H1 (cell line): ENCODE results near the gene GSG1L. TPM values are rescaled to one million over a fixed set of nuclear protein-coding genes. Genes with fewer than 3 reads are reported as not detected.
A peak's percentile ranks its signal among the peaks of the same experiment; 100 is the strongest.

Experiments used
- CTCF ChIA-PET: fragments of 300-600 bp; sonication (Branson Sonifier 250); formaldehyde crosslinking; loops from one replicate; lab custom pipeline; 2021; ENCODE audit not compliant: partially characterized antibody; lab: Charles Lee
- POLR2A ChIA-PET: fragments of 300-600 bp; sonication (Branson Sonifier 250); formaldehyde crosslinking; loops from one replicate; lab custom pipeline; 2021; ENCODE audit warnings: inconsistent platforms; ENCODE audit not compliant: partially characterized antibody; lab: Charles Lee
- DNase-seq, 2 experiments: peaks; one replicate each; pipeline versions ENCODE4 v3.0.0 to v3.0.0-alpha.2; 2010 to 2022; ENCODE audit warnings: low spot score in 2 of 2, low read depth in 1 of 2, mixed read lengths in 1 of 2
- FAIRE-seq: peaks from 2 replicates; lab custom pipeline; 2011; peaks lifted over from hg19 to GRCh38; lab: Jason Lieb, UNC
- H2AFZ ChIP-seq: 2 replicates; pipeline ENCODE4 v1.8.1; 2012; ENCODE audit warnings: low read length, inconsistent platforms
- H2AK5ac ChIP-seq: 2 replicates; pipeline ENCODE4 v1.6.1; 2013; ENCODE audit warnings: low read depth, low read length
- H2BK120ac ChIP-seq: replicated peaks from 2 replicates; pipeline ENCODE3; 2013; ENCODE audit warnings: low read depth, low read length, inconsistent platforms
- H2BK12ac ChIP-seq: 2 replicates; pipeline ENCODE4 v1.6.1; 2013; ENCODE audit warnings: low read depth, low read length
- H2BK15ac ChIP-seq: 2 replicates; pipeline ENCODE4 v1.6.1; 2013; ENCODE audit warnings: low read length
- H2BK20ac ChIP-seq: 2 replicates; pipeline ENCODE4 v1.6.1; 2013; ENCODE audit warnings: low read length
- H2BK5ac ChIP-seq: 2 replicates; pipeline ENCODE4 v1.6.1; 2013; ENCODE audit warnings: low read depth, low read length
- H3K14ac ChIP-seq: 2 replicates; pipeline ENCODE4 v1.6.1; 2013; ENCODE audit warnings: inconsistent platforms; ENCODE audit not compliant: insufficient read length
- H3K18ac ChIP-seq: 2 replicates; pipeline ENCODE4 v1.6.1; 2013; ENCODE audit warnings: low read length; ENCODE audit errors: extremely low read depth
- H3K23ac ChIP-seq: 2 replicates; pipeline ENCODE4 v1.6.1; 2013; ENCODE audit warnings: inconsistent platforms; ENCODE audit not compliant: insufficient read length
- H3K23me2 ChIP-seq: 2 replicates; pipeline ENCODE4 v1.6.1; 2013; ENCODE audit warnings: low read depth, low read length
- H3K27ac ChIP-seq: 2 replicates; pipeline ENCODE4 v1.6.1; 2011; ENCODE audit warnings: low read depth, low read length, inconsistent platforms
- H3K27me3 ChIP-seq, 4 experiments: replicated peaks in 1 of 4; 1 replicate in 1 of 4; 2 replicates in 3 of 4; pipeline versions ENCODE4 v1.6.1 to v1.8.1; 2011 to 2013; ENCODE audit warnings: low read length in 3 of 4, mild to moderate bottlenecking in 3 of 4, inconsistent platforms in 2 of 4, mixed read lengths in 2 of 4, moderate library complexity in 1 of 4; ENCODE audit not compliant: control insufficient read depth in 3 of 4, insufficient read depth in 3 of 4; ENCODE audit errors: extremely low read depth in 1 of 4
- H3K36me3 ChIP-seq, 4 experiments: 2 replicates each; pipeline versions ENCODE4 v1.6.1 to v1.8.1; 2011 to 2013; ENCODE audit warnings: mild to moderate bottlenecking in 4 of 4, low read length in 3 of 4, moderate library complexity in 2 of 4, control low read depth in 1 of 4, inconsistent platforms in 1 of 4; ENCODE audit not compliant: insufficient read depth in 4 of 4, control insufficient read depth in 2 of 4
- H3K4ac ChIP-seq: replicated peaks from 2 replicates; pipeline ENCODE3; 2013; ENCODE audit warnings: low read length, low read depth, mixed read lengths, inconsistent platforms; ENCODE audit not compliant: insufficient read length
- H3K4me1 ChIP-seq, 4 experiments: replicated peaks in 1 of 4; 1 replicate in 1 of 4; 2 replicates in 3 of 4; pipeline versions ENCODE4 v1.6.1 to v1.8.1; 2011 to 2013; ENCODE audit warnings: low read length in 3 of 4, inconsistent platforms in 2 of 4, mixed read lengths in 1 of 4; ENCODE audit not compliant: insufficient read depth in 4 of 4, control insufficient read depth in 3 of 4
- H3K4me2 ChIP-seq, 2 experiments: 2 replicates each; pipeline versions ENCODE4 v1.6.1 to v1.8.1; 2011 to 2013; ENCODE audit warnings: low read depth in 2 of 2, low read length in 2 of 2, control low read depth in 1 of 2, inconsistent platforms in 1 of 2, mild to moderate bottlenecking in 1 of 2; ENCODE audit not compliant: insufficient read depth in 1 of 2
- H3K4me3 ChIP-seq, 4 experiments: fragments of 200-600, 300-600 bp in 1 of 4; sonication (generic), shearing (Covaris generic), sonication (Bioruptor Twin) in 1 of 4; 2 replicates each; pipeline versions ENCODE4 v1.5.1 to v1.8.1; 2011 to 2016; ENCODE audit warnings: low read length in 4 of 4, low read depth in 3 of 4, control low read depth in 2 of 4, inconsistent platforms in 2 of 4, mild to moderate bottlenecking in 2 of 4, mixed read lengths in 1 of 4, moderate library complexity in 1 of 4; ENCODE audit not compliant: insufficient read depth in 2 of 4; ENCODE audit errors: extremely low read depth in 1 of 4
- H3K56ac ChIP-seq: replicated peaks from 2 replicates; pipeline ENCODE3; 2013; ENCODE audit warnings: low read depth, mild to moderate bottlenecking, mixed read lengths, low read length, inconsistent platforms; ENCODE audit not compliant: insufficient read length
- H3K79me1 ChIP-seq: 2 replicates; pipeline ENCODE4 v1.6.1; 2013; ENCODE audit warnings: low read depth, low read length, control low read depth
- H3K79me2 ChIP-seq, 2 experiments: 2 replicates each; pipeline versions ENCODE4 v1.6.1 to v1.8.1; 2012 to 2013; ENCODE audit warnings: low read length in 2 of 2, mild to moderate bottlenecking in 2 of 2, inconsistent platforms in 1 of 2; ENCODE audit not compliant: insufficient read depth in 2 of 2, control insufficient read depth in 1 of 2
- H3K9ac ChIP-seq, 4 experiments: replicated peaks in 1 of 4; 1 replicate in 1 of 4; 2 replicates in 3 of 4; pipeline versions ENCODE4 v1.6.1 to v1.8.1; 2011 to 2013; ENCODE audit warnings: low read depth in 3 of 4, low read length in 3 of 4, control low read depth in 2 of 4, mild to moderate bottlenecking in 2 of 4, moderate library complexity in 2 of 4, inconsistent platforms in 1 of 4; ENCODE audit errors: extremely low read depth in 1 of 4
- H3K9me3 ChIP-seq, 2 experiments: 2 replicates each; pipeline versions ENCODE4 v1.6.1 to v1.8.1; 2012 to 2013; ENCODE audit warnings: mild to moderate bottlenecking in 2 of 2, moderate library complexity in 2 of 2, control low read depth in 1 of 2, inconsistent platforms in 1 of 2, low read depth in 1 of 2, low read length in 1 of 2, mixed read lengths in 1 of 2; ENCODE audit not compliant: insufficient read depth in 2 of 2
- H4K20me1 ChIP-seq, 2 experiments: replicated peaks in 1 of 2; 2 replicates each; pipeline versions ENCODE3 to v1.8.1; 2011 to 2013; ENCODE audit warnings: inconsistent platforms in 2 of 2, low read length in 2 of 2, mild to moderate bottlenecking in 1 of 2; ENCODE audit not compliant: insufficient read depth in 2 of 2, control insufficient read depth in 1 of 2
- H4K5ac ChIP-seq: 2 replicates; pipeline ENCODE4 v1.6.1; 2013; ENCODE audit warnings: low read length, low read depth, mixed read lengths, inconsistent platforms; ENCODE audit not compliant: insufficient read length
- H4K8ac ChIP-seq: 2 replicates; pipeline ENCODE4 v1.8.0; 2013; ENCODE audit warnings: mild to moderate bottlenecking, moderate library complexity, low read length, inconsistent platforms; ENCODE audit not compliant: insufficient read depth; ENCODE audit errors: extremely low read depth
- H4K91ac ChIP-seq: replicated peaks from 2 replicates; pipeline ENCODE3; 2013; ENCODE audit warnings: low read length, mixed read lengths, inconsistent platforms; ENCODE audit not compliant: insufficient read length
- ATF3 ChIP-seq: IDR thresholded peaks from 2 replicates; pipeline ENCODE4 v1.6.1; 2011; ENCODE audit warnings: low read depth, mild to moderate bottlenecking, low read length; ENCODE audit not compliant: insufficient read depth
- CBX5 ChIP-seq: fragments of 300-800, 300-1000 bp; sonication (generic); IDR thresholded peaks from 2 replicates; pipeline ENCODE4 v1.7.1; 2016; ENCODE audit warnings: antibody characterized with exemption, low read length, low read depth
- CHD2 ChIP-seq: IDR thresholded peaks from 2 replicates; pipeline ENCODE4 v1.6.1; 2012; ENCODE audit warnings: low read length, improper control_type of control experiment
- GABPA ChIP-seq: IDR thresholded peaks from 2 replicates; pipeline ENCODE4 v1.6.1; 2011; ENCODE audit warnings: mild to moderate bottlenecking, low read length, moderate library complexity, borderline replicate concordance; ENCODE audit not compliant: insufficient read depth
- KDM4A ChIP-seq: IDR thresholded peaks from one replicate; pipeline ENCODE4 v1.7.1; 2012; ENCODE audit warnings: low read depth, mild to moderate bottlenecking, moderate library complexity, low read length, inconsistent platforms; ENCODE audit not compliant: severe bottlenecking
- NANOG ChIP-seq: IDR thresholded peaks from 2 replicates; pipeline ENCODE4 v1.6.1; 2011; ENCODE audit warnings: low read length, low read depth, mild to moderate bottlenecking, inconsistent platforms; ENCODE audit not compliant: insufficient read depth, poor library complexity, severe bottlenecking
- POU5F1 ChIP-seq: IDR thresholded peaks from 2 replicates; pipeline ENCODE4 v1.6.1; 2011; ENCODE audit warnings: low read depth, mild to moderate bottlenecking, low read length, moderate library complexity
- RAD21 ChIP-seq, 2 experiments: IDR thresholded peaks in 1 of 2; conservative IDR thresholded peaks in 1 of 2; 2 replicates each; pipeline ENCODE4 v1.6.1; 2011; ENCODE audit warnings: low read depth in 2 of 2, low read length in 2 of 2, improper control_type of control experiment in 1 of 2, inconsistent platforms in 1 of 2, mild to moderate bottlenecking in 1 of 2, moderate library complexity in 1 of 2
- RFX5 ChIP-seq: IDR thresholded peaks from 2 replicates; pipeline ENCODE4 v1.6.1; 2011; ENCODE audit warnings: low read depth, low read length, improper control_type of control experiment, borderline replicate concordance
- RNF2 ChIP-seq: fragments of 200-900, 300-1000 bp; sonication (generic); IDR thresholded peaks from 2 replicates; pipeline ENCODE4 v1.7.1; 2016; ENCODE audit warnings: borderline replicate concordance, low read depth, mild to moderate bottlenecking, antibody characterized with exemption, low read length; ENCODE audit not compliant: poor library complexity, severe bottlenecking; ENCODE audit errors: missing control alignments
- SP1 ChIP-seq: IDR thresholded peaks from 2 replicates; pipeline ENCODE4 v1.6.1; 2011; ENCODE audit warnings: low read depth, low read length
- YY1 ChIP-seq: IDR thresholded peaks from 2 replicates; pipeline ENCODE4 v1.6.1; 2011; ENCODE audit warnings: low read depth, mild to moderate bottlenecking, low read length
- WGBS, 2 experiments: shearing (Covaris generic) in 1 of 2; methylation state at CpG; one replicate each; pipeline versions ENCODE4 v1.1.6 to v1.1.7; 2013 to 2015; ENCODE audit warnings: low lambda C conversion rate in 2 of 2, mixed read lengths in 2 of 2, inconsistent platforms in 1 of 2, low coverage in 1 of 2, missing lambda C conversion rate in 1 of 2; ENCODE audit not compliant: insufficient replicate concordance in 2 of 2, insufficient coverage in 1 of 2, insufficient read length in 1 of 2; ENCODE audit errors: extremely low coverage in 1 of 2, missing lambda C conversion rate in 1 of 2; 5-methylcytosine and 5-hydroxymethylcytosine counted together
- polyA plus RNA-seq, 7 experiments: library from polyadenylated mRNA; depleted of rRNA in 3 of 7; stranded (reverse) in 5 of 7; unstranded in 2 of 7; fragments of >200 nt in 5 of 7; fragments of 200-250 nt in 2 of 7; gene quantifications; 1 replicate in 5 of 7; 2 replicates in 1 of 7; 4 replicates in 1 of 7; pipeline versions ENCODE4 v1.2.1 to v1.2.3, GENCODE V29; 2011 to 2013; ENCODE audit warnings: missing spikeins in 2 of 7, mixed read lengths in 2 of 7
- total RNA-seq: library from RNA; stranded (reverse); fragmentation: NEBNext Ultra II Directional; extraction: Animal tissue kit (Norgen Biotek cat#: 25700); gene quantifications from 2 replicates; pipeline ENCODE4 v1.2.1, GENCODE V29; 2021

The GSG1L gene
- total and polyA plus RNA-seq, 2 of the 8 experiments (the other 6 are each of a cell fraction or from before 2014, with no cell fraction given) = 0.71 to 1.1 TPM

- Histone ChIP-seq H2AK5ac (no peak overlapping the region), H3K23me2 (no peaks in the 10 kb centered on the region), H3K4me2 (no peak overlapping the region), H3K56ac (no peak overlapping the region), H3K4ac (no peak overlapping the region), H4K5ac (no peak overlapping the region), H2BK5ac (no peak overlapping the region), H4K91ac (no peak overlapping the region), H3K4me1 (0 out of 7 replicates have a peak, but pooled peaks cover 0 to 5% (median under 1%) of the 10 kb centered on the region in 4 experiments), H3K9ac (no peak overlapping the region), H3K14ac (no peak overlapping the region), H4K20me1 (no peaks in the 10 kb centered on the region), H4K8ac (no peak overlapping the region), H3K79me2 (no peaks in the 10 kb centered on the region), H3K9me3 (no peaks in the 10 kb centered on the region), H3K18ac (no peak overlapping the region), H2BK15ac (no peak overlapping the region), H2BK120ac (no peak overlapping the region), H3K79me1 (no peaks in the 10 kb centered on the region), H3K4me3 (no peak overlapping the region), H2BK12ac (no peak overlapping the region), H3K27ac (no peak overlapping the region), H3K23ac (no peak overlapping the region), H3K27me3 (no peaks in the 10 kb centered on the region), H3K36me3 (no peaks in the 10 kb centered on the region), H2AFZ (no peak overlapping the region), H2BK20ac (no peak overlapping the region)
- POLR2A ChIA-PET = interaction anchor here (0.9 kb wide), 1 partner anchor 12 kb away, joined by 4 read pairs; no protein-coding TSS in a partner anchor
- DNase-seq (peak; percentile 41 to 88), FAIRE-seq (no peak)
- CTCF ChIA-PET = interaction anchor here (0.5 to 10.4 kb wide), 54 partner anchors 8 to 401 kb away, joined by 3 to 158 read pairs (median 4); no protein-coding TSS in a partner anchor
- 76% methylated on average over 23 of the region's 23 CpGs; no CpG with 5 or more reads in 1 of the 2 experiments for WGBS, 2 experiments
- no peak for TF ChIP-seq RNF2
- TF ChIP-seq RFX5 = no peak
- no peak for TF ChIP-seq CBX5
- no peak for TF ChIP-seq KDM4A
- no peak for TF ChIP-seq ATF3
- TF ChIP-seq GABPA = no peak; the same call in 1 of the 2 replicates
- no peak for TF ChIP-seq POU5F1
- no peak for TF ChIP-seq SP1
- TF ChIP-seq NANOG = no peak
- TF ChIP-seq CHD2 = no peak
- TF ChIP-seq RAD21 (IDR thresholded peaks at IDR 0.05 in 1 of 2, conservative IDR thresholded peaks at IDR 0.05 in 1 of 2; ENCODE audit: low read depth in 2 of 2, low read length in 2 of 2) = peak; percentile 76 to 84
- 0 out of 2 replicates have a peak, but pooled peaks have one; percentile 16 for TF ChIP-seq YY1
Measured at GRCh38 chr16:27779641-27780164, 283.8 kb downstream of the GSG1L start.
